HG03342 (cell line): ENCODE measurements around the gene LMBRD2.

Experiments
- ATAC-seq: cut with Tn5 transposase; IDR thresholded peaks from one replicate; pipeline ENCODE4 v1.9.1; 2021; ENCODE audit warnings: mild to moderate bottlenecking, moderate library complexity; ENCODE audit not compliant: unreplicated experiment

LMBRD2 gene

DNA sequence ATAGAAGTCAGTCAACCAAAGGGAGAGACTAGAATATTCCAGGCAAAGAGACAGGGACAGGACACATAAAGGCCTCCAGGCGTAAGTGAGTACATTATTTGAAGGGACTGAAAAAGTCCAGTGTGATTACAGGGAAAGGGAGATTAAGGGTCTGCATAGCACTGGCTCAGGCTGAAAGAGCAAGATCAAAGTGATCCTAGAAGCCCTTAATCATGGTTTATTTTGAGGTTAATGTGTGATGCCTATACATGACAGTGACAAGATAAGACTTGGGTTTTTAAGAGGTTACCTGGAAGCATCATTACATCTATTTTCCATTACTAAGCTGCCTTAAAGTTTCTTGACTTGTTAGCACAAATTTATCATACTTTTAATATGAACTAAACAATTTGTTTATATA is 25.8 kb downstream of the LMBRD2 start:
- ATAC-seq, result no peak

DNA sequence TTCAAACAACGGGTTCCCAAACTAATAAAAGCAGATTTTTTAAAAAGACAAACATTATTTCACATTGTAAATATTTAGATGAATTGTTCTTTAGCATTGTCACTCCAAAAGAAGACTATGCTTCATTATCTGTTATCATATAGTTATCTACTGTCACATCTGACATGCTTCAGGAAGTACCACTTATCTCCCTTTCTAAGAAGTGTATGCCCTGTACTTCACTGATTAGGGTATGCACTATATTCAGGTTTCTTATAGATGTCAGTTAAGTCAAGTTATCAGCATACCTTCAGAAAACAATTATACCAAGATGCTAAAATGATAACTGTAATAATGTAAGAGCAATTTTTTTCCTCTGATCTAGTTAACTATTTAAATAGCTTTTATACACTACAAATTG is 40.4 kb downstream of the LMBRD2 start:
- ATAC-seq, result no peak

DNA sequence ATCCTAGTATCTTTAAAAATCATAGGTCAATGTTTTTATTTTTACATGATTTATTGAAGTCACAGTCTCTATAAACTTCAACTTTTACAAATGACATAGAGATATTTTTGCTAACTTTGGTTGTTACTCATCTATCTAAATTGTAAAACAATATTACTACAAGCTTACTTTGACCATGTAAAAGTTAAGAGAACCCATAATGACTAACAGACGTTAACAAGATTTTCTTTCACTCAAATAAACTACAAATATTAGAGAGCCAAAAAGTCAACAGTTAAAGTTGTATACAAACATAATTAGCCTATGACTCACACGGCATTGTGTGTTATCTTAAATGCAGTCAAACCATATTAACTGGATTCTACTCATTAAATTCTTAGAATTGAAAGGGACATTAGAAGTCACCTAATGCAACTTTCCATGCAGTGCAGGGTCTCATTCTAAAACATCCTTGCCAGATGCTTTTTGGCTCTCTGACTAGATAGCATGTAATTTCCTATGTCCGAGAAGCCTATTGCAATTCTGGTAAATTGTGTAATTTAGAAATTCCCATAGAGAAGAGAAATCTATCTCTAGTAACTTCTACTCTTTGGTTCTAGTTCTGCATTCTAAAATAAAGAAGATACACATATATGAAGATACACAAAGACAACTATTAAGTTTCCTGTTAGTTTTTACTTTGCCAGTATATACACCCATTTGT is 42.8 kb downstream of the LMBRD2 start:
- ATAC-seq, result no peak

DNA sequence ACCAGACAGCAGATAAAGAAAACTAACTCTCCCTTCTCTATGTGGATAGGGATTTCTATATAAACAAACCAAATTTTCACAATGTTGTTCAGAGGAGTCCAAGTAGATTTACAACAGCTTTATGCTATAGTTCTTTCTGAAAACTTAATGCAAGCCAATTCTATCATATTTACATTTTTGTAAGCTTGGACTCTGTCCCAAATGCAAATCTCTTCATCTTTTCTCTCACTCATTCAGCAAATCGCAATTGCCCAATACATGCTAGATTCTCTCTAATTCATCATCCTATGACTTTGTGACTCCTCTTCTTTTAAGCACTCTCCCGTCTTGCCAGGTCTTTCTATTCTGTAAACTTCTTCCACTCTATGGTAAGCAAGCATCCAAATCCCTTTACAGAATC is 45.9 kb downstream of the LMBRD2 start:
- no peak for ATAC-seq

DNA sequence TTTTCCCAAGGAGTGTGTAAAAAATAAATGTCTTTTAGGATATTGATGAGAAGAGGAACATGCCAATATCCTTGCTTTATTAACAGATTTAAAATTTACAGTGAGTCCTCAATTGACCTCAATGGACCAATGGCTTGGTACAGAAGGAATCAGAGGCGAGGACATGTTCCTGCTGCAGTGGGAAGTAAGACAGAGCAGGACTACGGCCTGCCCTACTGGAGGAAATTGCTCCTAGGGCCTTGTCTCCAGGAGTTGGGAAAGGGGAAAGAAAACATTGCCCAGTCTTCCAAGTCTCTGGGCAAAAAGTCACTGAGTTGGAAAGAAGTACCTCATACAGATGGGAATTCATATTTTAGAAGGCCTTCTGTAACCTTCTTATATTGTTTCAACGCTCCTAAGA is 51.9 kb downstream of the LMBRD2 start:
- ATAC-seq, result no peak

DNA sequence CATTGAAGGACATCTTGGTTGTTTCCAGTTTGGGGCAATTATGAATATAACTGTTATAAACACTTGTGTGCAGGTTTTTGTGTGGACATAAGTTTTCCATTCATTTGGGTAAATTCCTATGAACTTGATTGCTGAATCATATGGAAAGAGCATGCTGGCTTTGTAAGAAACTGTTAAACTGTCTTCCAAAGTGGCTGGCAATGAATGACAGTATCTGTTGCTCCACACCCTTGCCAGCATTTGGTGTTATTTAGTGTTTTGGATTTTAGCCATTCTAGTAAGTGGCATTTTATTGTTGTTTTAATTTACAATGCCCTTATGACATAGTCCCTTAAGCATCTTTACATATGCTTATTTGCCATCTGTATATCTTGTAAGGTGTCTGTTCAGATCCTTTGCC is 55.2 kb downstream of the LMBRD2 start:
- no peak for ATAC-seq

DNA sequence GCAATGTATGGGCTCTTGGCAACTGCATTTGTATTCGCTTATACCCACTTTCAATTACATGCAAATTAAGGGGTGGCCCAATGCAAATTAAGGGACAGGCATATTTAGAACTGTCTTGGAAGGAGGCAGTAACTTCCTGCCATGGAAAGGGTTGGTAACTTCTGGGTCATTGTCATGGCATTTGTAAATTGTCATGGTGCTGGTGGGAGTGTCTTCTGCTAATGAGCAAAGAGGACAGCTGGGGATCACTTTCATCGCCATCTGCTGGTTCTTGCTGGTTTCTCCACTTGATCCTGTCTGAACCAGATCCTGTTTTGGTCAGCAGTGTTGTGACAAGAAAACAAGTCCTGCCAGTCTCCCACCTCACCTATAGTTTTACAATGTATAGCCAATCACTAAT is 61.7 kb downstream of the LMBRD2 start:
- peak; percentile 92 for ATAC-seq

DNA sequence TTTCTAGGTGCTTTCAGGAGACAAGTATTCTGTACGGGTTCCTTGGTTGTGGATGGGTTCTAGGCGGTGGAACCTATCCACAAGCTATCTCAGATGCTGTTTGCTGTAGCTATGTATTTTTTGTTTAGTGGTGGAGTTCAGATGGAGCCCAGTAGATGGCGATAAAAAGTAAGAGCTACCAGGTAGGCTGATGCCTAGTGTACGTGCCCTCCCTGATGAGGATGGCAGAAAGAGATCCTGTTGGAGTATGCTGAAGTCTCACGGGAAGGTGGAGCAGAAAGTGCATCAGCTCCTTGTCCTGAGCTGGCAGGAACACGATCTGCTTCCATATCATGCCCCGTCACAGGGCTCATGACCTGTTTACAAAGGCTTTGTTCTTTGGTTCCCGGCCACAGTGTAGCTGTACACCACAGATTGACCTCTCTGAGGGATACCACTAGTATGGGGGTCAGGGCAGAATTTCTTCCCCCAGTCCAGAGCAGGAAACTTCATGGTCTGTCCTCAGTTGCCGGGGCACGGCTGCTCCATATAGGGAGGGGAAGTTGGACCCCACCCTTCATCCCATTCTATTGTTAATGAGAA is 72.4 kb downstream of the LMBRD2 start:
- ATAC-seq, result peak; percentile 99

DNA sequence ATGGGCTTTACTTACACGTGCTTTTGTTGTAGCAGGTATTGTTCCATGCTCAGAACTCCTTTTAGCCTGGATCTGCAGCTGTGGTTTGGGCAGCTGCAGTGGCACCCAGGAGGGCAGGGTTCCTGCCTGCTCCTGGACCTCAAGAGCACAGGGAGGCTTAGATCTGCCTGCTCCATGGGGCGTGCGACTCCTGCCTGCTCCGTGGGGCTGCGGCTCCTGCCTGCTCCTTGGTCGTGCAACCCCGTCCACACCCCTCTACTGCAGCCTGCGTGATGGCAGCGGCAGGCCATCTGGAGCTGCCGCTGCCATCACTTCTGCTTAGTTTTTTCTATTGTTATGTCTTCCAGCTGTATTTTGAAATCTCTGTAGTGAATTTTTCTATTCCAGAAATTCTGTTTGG is 73.3 kb downstream of the LMBRD2 start:
- no peak for ATAC-seq

DNA sequence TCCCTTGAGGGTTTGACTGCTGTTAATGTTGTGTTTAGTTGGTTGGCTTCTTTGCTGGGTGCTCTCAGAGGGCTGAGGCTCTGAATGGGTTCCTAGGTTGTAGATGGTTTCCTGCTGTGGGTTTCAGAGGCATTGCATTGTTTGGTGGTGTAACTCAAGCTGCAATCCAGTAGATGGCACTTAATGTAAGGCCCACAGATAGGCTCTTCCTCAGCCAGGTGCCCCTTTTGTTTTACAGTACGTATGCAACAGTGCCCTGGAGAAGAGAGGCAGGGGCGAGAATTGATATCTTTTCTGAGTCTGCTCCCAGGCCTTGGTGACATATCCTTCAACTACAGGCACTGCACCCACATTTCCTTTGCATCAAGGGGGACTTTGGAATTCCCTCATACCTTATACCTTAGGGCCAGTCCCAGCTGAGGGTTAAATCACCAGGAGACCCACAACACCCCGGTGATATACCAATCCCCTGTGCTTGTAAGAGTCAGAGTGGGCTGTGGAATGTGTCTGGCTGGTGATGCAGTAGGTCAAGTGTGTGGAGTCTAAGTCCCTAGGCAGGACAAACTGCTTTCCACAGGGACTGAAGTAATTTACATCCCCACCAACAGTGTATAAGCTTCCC is 78.0 kb downstream of the LMBRD2 start:
- peak; percentile 76 for ATAC-seq

DNA sequence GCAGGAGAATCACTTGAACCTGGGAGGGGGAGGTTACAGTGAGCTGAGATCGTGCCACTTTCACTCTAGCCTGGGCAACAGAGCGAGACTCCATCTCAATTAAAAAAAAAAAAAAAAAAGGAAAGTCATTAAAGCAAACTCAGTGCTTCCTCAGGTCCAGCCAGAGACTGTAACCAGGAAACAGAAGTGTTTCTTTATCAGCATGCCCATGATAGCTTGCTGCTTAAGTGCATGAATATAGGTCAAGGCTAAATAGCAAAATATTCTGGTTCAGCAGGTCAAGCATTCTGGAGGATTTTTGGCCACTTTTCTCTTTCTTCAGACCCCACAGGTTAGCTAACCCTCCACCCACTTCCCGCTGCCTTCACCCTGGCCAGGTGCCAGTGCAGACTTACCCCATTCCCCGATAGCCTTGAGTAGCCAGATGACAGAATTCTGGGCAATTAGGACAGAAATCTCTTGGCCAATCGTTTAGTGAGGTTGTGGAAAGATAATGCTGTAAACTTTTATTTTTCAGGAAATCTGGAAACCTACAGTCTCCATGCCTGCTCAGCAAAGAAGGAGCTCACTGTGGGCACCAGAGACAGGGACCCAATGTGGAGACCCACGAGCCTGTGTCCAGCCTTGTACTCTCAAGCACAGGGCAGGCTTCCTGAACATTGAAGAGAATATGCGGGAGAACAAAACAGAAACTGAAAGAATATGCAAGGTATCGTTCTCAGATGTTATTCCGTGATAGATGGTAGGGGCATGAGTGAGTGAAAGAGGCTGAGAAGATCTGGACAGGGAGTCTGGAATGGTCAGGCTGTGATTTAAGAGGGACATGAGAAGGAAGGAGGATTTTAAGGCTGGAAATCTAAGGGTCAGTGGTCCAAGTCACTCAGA is 80.8 kb downstream of the LMBRD2 start:
- peak; percentile 85 for ATAC-seq

DNA sequence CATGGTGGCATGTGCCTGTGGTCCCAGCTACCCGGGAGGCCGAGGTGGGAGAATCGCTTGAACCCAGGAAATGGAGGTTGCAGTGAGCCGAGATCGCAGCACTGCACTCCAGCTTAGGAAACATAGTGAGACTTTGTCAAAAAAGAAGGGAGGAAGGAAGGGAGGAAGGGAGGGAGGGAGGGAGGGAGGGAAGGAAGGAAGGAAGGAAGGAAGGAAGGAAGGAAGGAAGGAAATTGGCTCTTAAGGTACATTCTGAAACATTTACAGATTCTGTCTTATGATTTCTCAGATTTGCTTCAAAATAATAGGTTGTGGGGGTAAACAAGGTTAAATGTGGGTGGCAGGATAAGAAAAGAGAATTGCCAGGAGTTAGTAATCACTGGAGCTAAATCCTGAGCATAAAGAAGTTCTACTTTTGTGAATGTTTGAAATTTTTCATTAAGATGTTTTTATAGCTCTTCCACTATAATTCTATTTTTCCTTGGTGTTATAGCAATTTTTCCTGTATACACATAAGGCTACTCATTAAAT is 82.9 kb downstream of the LMBRD2 start:
- ATAC-seq, result no peak

DNA sequence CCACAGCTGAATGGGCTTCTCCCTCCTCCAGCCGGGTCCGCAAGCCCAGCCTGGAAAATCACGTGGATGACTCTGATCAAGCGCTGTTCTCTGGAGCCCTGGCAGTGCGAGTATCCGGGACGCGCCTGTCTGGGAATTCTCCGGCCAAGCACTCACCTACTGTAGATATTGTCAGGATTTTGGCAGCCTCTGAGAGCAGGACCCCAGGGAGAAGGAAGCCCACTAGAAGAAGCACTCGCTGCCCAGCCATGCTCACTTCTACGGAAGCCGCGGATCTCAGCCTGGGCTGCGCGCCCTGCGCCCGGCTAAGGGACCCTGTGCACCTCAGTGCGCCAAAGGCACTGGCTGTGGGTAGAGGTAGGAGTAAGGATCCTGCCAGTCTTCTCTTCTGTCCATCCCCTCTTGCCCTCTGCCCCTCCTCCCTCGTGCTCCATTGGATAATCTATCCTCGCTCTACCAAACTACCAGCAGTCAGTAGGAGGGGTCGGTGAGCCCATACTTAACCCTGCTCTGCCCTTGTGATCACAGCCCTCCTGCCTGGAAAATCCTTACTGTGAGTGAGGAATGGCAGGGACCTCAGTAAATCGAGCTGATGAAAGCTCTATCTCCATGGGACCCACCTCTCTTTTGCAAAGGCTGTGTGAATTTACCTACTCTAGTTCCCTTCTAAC is 85.0 kb downstream of the LMBRD2 start, which contains the start of gene UGT3A2:
UGT3A2 (minus strand) TSS at position 343 of the 671 bp plus-strand sequence; CDS start at position 250, 93 bp downstream.
- no peak for ATAC-seq

DNA sequence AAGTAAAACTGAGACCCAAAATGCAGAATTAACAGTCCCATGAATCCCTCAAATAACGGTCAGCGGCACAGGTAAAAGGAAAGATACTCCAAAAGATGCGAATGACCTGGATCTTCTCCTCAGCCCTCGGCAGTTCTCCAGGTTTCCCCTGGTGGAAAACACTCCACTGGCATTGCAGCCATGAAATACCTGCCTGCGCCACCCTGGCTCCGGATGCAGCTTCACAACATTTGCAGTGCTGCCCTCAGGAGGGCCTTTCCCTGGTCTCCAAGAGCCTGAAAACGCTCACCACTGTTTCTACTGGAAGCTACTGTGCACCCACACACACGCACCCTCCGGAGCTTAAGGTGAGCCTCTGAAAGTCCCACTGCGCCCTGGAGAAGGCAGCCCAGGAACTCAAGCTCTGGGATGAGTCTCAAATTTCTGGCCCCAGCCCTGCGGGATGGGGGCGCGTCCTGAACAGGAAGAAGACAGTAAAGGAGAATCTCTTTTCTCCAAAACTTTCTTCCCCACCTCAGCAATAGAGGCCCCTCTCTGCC is 85.6 kb downstream of the LMBRD2 start:
- no peak for ATAC-seq

DNA sequence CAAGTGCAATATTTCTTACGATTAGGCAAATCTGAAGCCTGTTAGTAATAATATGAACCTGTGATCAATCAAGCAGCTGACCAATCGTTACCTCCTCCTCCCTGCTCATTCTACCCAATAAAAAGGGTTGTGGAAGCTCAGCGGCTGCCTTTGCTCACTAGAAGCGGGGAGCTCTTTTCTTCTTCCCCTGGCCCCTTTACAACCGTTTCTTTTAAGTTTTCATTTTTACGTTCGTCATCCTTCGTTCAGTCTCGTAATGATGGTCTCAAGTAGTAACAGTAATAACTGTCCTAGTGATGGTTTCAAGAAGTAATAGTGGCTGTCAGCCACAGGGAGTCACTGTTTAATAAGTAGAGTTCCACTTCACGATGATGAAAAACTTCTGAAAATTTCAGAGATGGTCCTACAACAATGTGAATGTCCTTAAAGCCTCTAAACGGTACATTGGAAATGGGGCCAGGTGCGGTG is 91.2 kb downstream of the LMBRD2 start:
- ATAC-seq, result no peak

DNA sequence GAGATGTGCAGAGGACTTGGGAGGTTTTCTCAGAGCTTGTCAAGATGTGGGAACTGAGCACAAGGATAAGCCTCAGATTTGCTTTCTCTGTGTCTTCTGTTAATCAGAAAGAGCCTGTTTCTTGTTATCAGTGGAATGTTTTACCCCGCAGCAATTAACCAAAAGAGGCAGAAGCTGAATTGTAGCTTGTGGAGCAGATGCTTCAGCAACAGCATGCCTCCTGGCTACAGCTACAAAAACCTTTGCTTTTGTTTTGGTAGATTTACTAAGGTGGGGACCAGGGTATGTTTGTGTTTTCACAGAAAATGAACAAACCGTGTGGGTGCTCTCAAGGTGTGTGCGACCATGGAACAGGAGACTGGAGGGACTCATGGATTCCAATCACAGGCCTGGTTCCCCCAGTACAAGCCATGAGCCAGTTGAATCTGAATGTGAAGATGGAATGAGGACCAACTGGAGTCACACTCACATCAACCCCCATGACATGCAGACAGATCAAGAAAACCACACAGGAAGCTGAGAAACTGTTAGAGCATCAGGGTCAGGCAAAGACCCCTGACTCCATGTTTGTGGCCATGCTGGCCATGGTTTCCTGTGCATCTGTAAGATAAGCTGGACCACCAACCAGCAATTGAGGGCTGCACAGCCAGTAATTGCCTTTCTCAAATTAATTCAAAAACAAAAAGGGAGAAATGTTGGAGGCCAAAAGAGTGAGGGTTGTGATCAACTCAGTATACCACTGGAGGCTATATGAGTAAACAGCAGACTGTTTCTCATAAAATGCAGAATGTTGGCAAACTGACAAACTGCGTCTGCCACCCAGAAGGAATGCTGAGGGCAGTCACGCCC is 91.9 kb downstream of the LMBRD2 start:
- ATAC-seq, result no peak

DNA sequence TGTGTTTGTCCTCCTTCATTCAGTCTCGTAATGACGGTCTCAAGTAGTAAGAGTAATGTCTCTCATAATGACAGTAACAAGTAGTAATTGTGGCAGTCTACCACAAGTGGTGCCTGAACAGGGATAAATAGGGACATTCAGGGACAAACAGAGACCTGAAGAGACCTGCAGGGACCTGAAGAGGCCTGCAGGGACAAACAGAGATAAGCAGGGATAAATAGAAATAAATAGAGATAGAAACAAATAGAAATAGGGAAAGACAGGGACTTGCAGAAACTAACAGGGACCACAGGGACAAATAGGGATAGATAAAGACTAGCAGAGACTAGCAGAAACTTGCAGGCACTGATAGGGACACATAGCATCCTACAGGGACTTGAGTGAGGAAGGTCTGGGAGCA is 92.9 kb downstream of the LMBRD2 start:
- ATAC-seq, result no peak

DNA sequence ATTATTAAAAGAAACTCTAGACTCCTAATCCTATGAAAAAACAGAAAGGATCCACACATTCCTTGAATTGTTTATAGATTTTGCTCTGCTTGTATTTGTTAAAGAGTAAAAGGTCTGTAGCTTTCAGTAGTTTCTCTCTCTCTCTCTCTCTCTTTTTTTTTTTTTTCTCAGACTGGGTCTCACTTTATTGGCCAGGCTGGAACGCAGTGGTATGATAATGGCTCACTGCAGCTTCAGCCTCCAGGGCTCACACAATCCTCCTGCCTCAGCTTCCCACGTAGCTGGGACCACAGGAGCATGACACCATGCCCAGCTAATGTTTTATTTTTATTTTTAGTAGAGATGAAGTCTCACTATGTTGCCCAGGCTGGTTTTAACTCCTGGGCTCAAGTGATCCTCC is 94.3 kb downstream of the LMBRD2 start:
- no peak for ATAC-seq

DNA sequence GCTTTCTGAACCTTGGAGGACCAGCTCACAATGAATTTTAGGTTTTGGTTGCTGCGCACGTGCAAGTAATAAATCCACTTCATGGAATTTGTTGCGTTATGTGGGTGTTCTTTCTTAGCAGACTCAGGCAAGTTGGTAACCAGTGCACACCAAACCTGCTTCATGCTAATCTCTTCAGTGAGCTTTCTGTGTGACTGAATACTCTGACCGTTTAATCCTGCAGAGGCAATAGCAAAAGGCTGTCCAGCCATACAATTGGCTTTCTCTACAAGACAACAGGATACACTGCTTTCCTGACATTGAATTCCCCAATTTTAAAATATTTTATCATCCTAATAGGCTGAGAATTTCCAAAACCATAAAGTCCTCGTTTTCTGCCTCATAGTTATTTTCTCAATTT is 95.3 kb downstream of the LMBRD2 start:
- ATAC-seq, result no peak
